HG03558 (cell line): ENCODE data around the gene TAS1R2.

ENCODE experiments used
- ATAC-seq: cut with Tn5 transposase; IDR thresholded peaks from one replicate; pipeline ENCODE4 v1.9.1; 2021; ENCODE audit warnings: moderate number of reproducible peaks; ENCODE audit not compliant: unreplicated experiment; ENCODE audit errors: extremely low read depth

The TAS1R2 gene

DNA sequence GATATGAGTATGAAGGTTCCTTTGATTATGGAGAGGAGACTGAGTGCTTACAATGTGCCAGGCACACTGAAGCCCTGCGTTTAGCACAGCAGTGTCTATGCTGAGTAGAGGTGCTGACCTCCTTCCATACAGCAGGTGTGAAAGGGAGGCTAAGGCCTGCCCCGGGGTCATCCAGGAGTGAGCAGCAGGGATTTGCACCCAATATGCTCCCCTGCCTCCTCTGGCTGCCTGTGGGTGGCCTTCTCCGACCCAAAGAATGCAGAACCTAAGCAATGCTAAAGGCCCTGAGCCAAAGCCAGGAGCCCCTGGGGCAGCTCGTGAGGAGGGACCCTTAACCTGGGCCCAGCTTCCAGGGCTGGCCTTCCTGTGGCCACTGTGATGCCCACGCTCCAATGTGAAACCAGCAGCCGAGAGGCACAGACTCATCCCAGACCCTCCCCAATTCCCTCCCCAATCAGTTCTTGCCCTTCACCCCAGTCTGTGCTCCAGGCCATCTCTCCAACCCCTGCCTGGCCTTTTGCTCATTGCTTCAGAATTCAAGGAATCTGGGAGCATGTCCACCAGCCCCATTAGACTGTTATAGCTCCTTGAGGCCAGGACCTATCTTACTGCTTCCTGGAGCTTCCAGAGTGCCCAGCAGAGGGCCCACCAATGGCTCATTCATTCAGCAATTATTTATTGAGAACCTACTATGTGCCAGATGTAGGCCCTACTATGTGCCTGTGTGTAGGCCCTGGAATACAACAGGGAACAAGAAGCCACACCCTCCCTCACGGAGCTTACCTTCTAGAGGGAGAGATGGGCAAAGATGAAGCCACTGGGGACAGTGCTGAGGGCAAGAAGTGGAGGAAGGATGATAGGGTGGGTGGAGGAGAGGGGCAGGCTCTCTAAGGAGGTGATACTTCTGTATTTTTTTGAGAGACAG is 53.3 kb downstream of the TAS1R2 start:
- no peak for ATAC-seq

DNA sequence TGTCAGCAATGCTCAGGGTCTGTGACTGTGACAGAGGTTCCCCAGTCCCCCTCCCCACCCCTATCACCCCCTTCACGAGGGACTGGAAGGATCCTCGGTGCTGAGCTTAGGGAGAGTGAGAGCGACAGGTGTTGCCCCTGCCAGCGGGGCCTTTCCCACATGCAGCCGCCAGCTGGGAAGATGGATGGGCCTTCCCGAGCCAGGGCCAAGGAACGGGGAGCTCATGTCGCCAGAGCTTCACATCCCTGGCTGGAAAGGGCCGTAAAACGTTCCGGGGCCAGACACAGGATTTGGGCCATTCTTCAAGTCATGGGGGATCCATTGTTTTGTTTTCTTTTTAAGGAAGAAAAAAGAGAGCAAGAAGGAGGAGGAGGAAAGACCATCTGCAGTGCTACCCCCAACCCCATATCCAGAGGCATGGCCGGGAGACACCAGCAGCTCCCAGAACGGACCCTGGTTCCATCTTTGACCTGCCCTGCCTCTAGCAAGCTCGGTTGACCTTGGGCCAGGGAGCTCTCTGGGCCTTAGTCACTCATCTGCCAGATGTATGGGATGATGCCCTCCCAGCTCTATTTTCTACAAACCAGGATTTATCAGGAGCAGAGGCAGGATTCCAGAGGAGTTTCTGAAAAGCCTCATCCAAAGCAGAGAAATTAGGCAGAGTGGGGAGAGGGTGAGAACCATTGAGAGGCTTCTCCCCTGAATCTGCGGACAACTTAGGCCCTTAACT is 54.1 kb downstream of the TAS1R2 start:
- no peak for ATAC-seq

DNA sequence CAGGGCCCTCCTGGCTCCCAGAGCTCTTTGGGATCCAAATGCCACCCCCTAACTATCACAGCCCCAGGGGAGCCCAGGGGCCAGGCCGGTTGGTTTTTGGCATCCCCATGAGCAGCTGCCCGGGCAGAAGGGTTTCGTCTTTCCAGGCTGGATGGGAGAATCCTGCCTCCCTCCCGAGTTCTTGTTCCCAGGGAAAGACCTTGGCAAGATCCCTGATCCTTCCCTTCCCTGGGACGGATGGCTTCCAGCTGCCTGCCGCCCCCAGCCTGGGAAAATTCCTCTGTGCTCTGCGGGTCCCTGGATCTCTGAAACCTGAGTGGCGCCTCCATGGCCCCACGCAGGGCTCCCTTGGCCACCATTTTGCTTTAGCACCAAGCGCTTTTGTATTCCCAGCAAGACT is 55.6 kb downstream of the TAS1R2 start:
- ATAC-seq = no peak

DNA sequence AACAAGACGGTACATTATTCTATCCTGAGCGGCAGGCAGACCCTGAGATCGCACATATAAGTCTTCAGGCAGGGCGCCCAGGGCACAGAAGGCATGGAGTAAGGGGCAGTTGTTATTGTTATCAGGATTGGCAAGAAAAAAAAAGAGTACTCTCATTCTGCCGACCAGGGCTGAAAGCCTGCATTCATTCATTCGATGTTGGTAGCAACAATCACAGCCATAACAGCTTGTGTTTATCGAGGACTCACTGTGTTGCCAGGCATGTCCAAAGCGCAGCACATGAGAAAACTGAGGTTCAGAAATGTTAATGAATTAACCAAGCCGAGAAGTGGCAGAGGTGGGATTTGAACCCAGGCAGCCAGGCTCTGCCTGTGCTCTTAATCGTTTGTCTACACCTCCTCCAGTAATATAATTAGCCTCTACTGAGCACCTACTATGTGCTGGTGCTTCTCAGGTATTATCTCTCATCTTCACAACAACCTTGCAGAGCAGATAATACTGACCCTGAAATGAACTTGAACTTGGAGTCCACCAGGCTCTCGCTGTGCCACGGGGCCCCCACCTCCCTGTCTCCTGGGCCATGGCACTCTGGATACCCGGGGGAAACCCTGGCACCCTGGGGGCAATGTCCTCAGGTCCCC is 56.2 kb downstream of the TAS1R2 start:
- ATAC-seq = no peak

DNA sequence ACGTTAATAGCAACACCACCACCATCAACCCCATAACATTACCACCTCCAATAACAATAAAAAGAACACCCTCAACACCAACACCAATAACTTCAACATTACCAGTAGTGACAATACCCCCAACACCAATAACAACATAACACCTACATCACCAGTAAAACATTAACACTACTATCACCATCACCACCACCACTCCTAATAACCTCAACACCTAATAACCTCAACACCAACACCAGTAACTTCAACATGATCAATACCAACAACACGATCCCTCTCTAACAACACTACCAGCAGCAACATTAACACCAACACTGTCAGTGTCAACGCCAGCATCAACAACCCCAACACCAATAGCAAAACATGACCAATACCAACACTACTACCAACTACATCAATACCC is 57.2 kb downstream of the TAS1R2 start:
- ATAC-seq = no peak

DNA sequence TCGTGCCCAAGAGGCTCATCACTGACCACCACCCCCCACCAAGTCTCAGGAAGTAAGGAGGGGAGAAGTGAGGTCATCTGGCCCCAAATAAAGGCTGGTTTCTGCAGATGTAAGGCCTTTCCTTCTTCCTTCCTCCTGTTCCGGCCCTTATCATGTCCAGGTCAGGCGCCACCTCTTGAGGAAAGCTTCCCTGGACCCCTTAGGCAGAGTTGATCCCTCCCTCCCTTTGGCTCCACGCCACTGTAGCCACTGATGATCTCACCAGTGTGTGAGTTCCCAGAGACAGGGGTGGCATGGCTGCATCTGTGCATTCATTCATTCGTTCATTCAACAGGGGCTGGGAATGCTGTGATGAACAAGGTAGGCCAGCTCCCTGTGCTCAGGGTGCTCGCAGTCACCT is 59.2 kb downstream of the TAS1R2 start:
- no peak for ATAC-seq

DNA sequence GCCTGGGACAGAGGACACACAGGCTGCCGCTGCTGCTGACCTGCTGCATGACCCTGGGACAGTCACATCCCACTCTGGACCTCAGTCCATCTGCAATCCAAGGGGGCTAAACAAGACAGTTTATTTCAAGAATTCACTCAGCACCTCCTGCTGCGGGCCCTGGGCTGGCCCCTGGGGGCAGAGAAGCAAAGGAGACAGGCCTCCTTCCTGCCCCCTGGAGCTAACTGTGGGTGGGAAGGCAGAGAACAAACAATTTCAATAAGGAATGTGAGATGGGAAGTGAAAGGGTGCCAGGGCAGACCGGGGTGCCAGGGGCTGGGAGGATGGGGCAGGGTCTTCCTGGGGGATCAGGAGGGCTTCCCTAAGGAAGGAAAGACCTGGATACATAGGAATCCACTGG is 60.0 kb downstream of the TAS1R2 start:
- ATAC-seq = no peak

DNA sequence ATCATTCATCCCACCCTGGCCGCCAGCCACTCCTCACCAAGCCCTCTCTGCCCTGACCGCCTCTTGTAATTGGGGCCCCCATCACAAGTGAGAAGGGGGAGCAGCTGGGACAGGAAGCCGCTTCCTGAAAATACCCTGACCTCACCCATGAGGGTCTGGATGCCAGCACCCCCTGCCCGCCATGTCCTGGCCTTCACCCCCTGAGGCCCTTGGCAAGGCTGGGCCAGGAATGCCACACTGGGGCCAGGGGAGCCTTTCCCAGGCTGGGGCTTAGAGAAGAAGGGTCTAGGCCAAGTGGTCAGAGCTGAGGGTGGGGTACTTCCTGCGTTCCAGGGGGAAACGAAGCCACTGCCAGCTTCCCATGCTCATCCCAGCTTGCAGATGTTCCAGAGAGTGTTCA is 60.5 kb downstream of the TAS1R2 start:
- ATAC-seq = no peak

DNA sequence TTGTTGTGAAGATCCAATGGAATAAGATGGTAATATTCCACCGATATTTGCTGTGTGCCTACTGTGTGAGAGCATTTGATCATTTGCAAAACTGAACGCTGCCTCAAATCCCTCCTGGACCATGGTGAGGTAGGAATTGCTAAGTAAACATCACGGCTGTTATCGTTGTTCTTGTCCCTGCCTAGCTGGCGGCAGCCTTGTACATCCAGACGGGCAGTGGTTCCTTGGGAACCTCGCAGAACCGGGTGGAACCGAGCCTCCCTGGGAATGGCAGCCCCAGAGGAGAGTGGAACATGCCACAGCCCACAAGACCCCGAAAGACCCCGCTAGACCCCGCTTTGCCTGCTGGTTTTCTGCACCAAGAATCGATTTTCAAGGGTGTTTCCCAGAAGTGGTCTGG is 60.9 kb downstream of the TAS1R2 start:
- no peak for ATAC-seq

DNA sequence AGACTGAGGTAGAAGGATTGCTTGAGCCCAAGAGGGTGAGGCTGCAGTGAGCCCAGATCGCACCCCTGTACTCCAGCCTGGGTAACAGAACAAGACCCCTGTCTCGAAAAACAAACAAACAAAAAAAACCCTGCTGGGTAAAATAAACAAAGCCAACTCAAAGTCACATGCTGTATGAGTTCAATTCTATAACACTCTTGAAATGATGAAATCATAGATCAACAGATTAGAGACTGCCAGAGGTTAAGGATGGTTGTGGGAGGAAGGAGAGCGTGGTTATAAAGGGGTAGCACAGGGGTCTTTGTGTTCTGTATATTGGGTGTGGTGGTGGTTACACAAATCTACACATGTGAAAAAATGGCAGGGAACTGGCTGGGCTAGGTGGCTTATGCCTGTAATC is 62.5 kb downstream of the TAS1R2 start:
- ATAC-seq = no peak

DNA sequence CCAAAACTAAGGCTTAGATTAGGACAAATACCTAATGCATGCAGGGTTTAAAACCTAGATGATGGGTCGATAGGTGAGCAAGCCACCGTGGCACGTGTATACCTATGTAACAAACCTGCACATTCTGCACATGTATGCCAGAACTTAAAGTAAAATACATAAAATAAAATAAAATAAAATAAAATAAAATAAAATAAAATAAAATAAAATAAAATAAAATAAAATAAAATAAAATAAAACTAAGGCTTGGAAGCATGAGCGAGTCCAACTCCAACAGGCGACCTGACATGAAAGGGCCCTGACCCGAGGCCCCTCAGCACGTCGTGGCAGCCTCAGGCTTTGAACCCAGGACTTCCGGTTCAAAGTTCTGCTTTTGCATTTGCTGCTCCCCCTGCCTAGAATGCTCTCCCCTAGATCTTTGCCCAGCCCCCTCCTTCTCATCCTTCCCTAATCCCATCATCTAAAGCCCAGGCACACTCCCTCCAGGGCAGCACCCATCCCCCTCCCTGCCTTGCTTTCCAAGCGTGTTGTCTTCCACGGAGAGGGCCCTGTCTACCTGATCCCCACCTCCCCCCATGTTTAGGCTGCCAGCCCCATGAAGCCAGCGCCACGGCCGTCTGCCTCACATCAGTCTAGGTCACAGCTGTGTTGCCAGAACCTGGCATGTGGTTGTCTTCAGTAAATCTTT is 64.3 kb downstream of the TAS1R2 start:
- ATAC-seq = no peak

DNA sequence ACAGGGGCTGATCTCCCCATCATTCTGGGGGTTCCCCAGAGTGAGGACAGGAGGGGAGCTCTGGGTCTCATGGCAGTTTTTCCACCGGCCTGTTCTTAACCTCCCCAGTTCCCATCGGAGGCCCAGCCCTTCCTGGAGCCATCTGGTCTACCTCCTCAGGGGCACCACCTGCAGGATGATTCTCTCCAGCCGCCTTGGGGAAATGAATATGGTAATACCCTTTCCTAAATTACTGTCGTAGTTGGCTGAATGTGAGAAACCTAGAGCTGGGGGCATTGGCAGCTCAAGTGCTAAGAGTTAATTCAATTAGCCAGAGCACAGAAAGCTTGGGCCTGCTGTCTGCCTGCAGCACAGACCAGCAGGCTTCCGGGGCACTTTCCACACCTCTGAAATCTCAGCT is 64.9 kb downstream of the TAS1R2 start:
- no peak for ATAC-seq

DNA sequence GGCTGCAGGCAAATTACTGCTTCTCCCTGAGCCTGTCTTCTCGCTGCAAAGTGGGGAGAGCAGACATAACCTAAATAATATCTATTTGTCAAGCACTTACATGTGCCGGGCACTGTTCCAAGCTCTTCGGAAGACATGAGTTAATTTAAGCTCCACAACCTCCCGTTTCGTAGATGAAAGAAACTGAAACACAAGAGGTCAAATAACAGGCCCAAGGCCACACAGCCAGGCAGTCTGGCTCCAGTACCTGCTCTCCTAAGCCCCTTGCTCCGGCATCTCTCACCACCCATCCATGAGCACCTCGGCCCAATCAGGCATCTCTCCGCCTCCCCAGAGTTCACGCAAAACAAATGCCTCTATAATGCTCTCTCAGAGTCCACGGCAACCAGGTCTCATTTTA is 65.4 kb downstream of the TAS1R2 start:
- ATAC-seq = no peak

DNA sequence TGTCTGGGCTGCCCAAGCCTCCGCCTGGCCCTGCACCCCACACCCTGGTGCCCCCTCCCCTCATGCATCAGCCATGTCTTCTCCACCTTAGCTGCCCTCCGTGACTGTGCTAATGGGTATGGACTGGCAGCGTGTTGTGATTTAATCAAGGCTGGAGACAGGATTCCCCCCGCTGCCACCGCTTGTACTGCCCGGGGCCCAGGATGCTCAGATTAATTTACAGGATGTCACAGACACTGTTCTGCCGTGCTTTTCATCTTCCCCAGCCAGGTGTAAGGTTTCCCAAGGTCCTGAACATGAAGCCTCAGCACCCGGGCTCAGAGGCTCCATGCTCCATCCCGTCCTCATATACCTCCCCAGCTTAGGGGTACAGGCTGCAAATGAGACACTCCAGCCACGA is 66.3 kb downstream of the TAS1R2 start:
- no peak for ATAC-seq

DNA sequence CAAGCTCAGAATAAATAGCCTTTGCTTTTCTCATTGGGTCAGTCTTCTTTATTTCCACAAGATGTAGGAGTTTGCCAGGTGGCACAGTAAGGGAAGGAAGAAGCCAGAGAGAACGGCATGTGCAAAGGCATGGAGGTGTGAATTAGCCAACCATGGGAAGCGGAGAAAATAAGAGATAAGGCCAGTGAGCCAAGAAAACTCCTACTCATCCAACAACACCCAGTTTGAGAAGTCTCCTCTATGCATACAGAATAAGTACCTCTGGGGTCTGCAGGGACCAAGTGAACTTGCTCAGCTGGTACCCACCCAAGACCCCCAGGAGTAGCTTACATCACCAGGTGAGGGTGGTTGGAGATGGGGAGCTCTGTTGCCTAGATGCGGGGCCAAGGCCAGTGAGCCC is 66.7 kb downstream of the TAS1R2 start:
- no peak for ATAC-seq
